Gastroesophageal sphincter (tissue), 3 donors: ENCODE measurements around the gene KCNH2.

Source experiments
- POLR2A ChIP-seq, 2 donors: fragments of 450-650 bp; IDR thresholded peaks; one replicate each; pipeline ENCODE4 v1.6.1; 2017; ENCODE audit warnings: antibody characterized with exemption in 2 of 2, mild to moderate bottlenecking in 2 of 2, moderate library complexity in 1 of 2
- TF ChIP-seq, protein P1 (sequence below), 4 experiments: fragments of 200-600 bp in 2 of 4; fragments of 450-650 bp in 2 of 4; sonication (generic) in 1 of 4; IDR thresholded peaks; one replicate each; pipeline ENCODE4 v1.5.1; 2017 to 2019; ENCODE audit warnings: antibody characterized with exemption in 4 of 4, mild to moderate bottlenecking in 2 of 4, moderate library complexity in 2 of 4

DNA sequence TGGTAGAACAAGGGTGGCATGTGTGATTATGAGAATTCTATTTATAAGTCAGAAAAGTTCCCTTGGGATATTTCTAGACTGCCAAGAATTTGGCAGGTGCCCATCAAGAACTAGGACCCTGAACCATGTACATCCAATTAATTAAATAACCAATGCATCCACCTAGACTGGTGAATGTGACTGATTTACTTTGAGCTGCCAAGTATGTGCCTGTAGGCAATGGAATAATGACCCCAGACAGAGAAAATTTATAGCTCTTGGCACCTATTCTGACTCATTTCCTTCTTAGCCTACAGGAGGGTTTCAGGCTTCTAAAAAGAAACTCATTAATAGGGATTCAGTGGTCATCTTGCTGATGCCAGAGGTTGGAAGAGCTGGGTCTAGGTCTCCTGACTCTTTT lies 54.9 kb downstream of the KCNH2 start:
- TF ChIP-seq, protein P1, sequence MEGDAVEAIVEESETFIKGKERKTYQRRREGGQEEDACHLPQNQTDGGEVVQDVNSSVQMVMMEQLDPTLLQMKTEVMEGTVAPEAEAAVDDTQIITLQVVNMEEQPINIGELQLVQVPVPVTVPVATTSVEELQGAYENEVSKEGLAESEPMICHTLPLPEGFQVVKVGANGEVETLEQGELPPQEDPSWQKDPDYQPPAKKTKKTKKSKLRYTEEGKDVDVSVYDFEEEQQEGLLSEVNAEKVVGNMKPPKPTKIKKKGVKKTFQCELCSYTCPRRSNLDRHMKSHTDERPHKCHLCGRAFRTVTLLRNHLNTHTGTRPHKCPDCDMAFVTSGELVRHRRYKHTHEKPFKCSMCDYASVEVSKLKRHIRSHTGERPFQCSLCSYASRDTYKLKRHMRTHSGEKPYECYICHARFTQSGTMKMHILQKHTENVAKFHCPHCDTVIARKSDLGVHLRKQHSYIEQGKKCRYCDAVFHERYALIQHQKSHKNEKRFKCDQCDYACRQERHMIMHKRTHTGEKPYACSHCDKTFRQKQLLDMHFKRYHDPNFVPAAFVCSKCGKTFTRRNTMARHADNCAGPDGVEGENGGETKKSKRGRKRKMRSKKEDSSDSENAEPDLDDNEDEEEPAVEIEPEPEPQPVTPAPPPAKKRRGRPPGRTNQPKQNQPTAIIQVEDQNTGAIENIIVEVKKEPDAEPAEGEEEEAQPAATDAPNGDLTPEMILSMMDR (IDR thresholded peaks at IDR 0.05): no peak
- TF ChIP-seq POLR2A (IDR thresholded peaks at IDR 0.05): no peak
